ENCODE measurements around the gene RNF19B. TPM values are rescaled to one million over a fixed set of nuclear protein-coding genes. Genes with fewer than 3 reads are reported as not detected.

Gene RNF19B
- total RNA-seq, 2 donors from 2014 or later: 92.0 to 246 TPM

DNA sequence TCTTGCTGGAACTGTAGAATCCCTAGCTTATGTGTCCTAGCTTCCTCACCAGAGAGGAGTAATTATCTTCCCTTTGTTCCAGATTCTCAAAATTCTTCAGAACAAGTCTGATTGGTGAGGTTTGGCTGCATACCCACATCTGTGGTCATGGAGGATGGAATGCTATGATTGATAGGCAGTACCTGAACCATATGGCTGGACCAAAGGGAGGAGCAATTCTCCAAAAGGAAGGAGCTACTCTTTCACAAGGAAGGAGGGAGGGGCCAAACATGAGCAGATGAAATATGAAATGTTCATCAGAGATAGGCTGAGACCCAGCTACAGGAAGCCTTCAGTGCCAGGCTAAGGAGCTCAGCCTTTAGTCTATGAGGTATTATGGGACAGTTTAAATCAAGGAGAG lies 5.0 kb upstream of the RNF19B start:
- Mint-ChIP-seq H3K36me3 (peaks cover 6% of the 10 kb centered on the region), H3K27me3 (peaks cover 21 to 22% of the 10 kb centered on the region in 2 donors), H3K4me3 (no peak overlapping the region), H3K4me1 (ENCODE audit: low read depth in 2 of 2) (peaks cover 30 to 39% of the 10 kb centered on the region in 2 donors), H3K27ac (peak overlapping the region in 1 of 2 donors; percentile 1), H3K9me3 (peaks cover 3% of the 10 kb centered on the region)
- no peak for DNase-seq (ENCODE audit: low spot score)
- ATAC-seq: no peak

GRCh38 chr1:32967888-32968568 lies 3.4 kb upstream of the RNF19B start:
- H3K36me3 Mint-ChIP-seq: peaks cover 7% of the 10 kb centered on the region
- H3K4me1 Mint-ChIP-seq (ENCODE audit: low read depth in 2 of 2): peaks cover 32 to 39% of the 10 kb centered on the region in 2 donors
- peak overlapping the region in 1 of 2 donors; percentile 61 for H3K27ac Mint-ChIP-seq
- H3K4me3 Mint-ChIP-seq: no peak overlapping the region
- DNase-seq (ENCODE audit: low spot score) (no peak), ATAC-seq (no peak)
- peaks cover 3% of the 10 kb centered on the region for H3K9me3 Mint-ChIP-seq
- H3K27me3 Mint-ChIP-seq: peaks cover 21 to 22% of the 10 kb centered on the region in 2 donors

GRCh38 chr1:32966900-32967299 lies 2.3 kb upstream of the RNF19B start:
- peaks cover 35 to 42% of the 10 kb centered on the region in 2 donors for H3K4me1 Mint-ChIP-seq (ENCODE audit: low read depth in 2 of 2)
- no peak for ATAC-seq
- peaks cover 13 to 17% of the 10 kb centered on the region in 2 donors for H3K27me3 Mint-ChIP-seq
- H3K4me3 Mint-ChIP-seq: peak overlapping the region; percentile 7
- H3K27ac Mint-ChIP-seq: peak overlapping the region; percentile 3 to 54
- peaks cover 9% of the 10 kb centered on the region for H3K36me3 Mint-ChIP-seq
- DNase-seq (ENCODE audit: low spot score): no peak
- peaks cover 3% of the 10 kb centered on the region for H3K9me3 Mint-ChIP-seq

- H3K36me3 Mint-ChIP-seq: peaks cover 8% of the 10 kb centered on the region
- peaks cover 3% of the 10 kb centered on the region for H3K9me3 Mint-ChIP-seq
- no peak for DNase-seq (ENCODE audit: low spot score)
- ATAC-seq: no peak
- peak overlapping the region; percentile 72 to 80 for H3K27ac Mint-ChIP-seq
- peak overlapping the region; percentile 82 for H3K4me3 Mint-ChIP-seq
- peaks cover 0 to 4% of the 10 kb centered on the region in 2 donors for H3K27me3 Mint-ChIP-seq
- peaks cover 40 to 42% of the 10 kb centered on the region in 2 donors for H3K4me1 Mint-ChIP-seq (ENCODE audit: low read depth in 2 of 2)
Observed at GRCh38 chr1:32965251-32965747, 690 bp upstream of the RNF19B start.

- DNase-seq (ENCODE audit: low spot score) (peak; percentile 92), ATAC-seq (peak; percentile 60 to 70)
- Mint-ChIP-seq H3K9me3 (peaks cover 3% of the 10 kb centered on the region), H3K27me3 (peaks cover 0 to 4% of the 10 kb centered on the region in 2 donors), H3K27ac (peak overlapping the region; percentile 70 to 95), H3K4me1 (ENCODE audit: low read depth in 2 of 2) (peaks cover 46 to 48% of the 10 kb centered on the region in 2 donors), H3K4me3 (peak overlapping the region; percentile 92), H3K36me3 (peaks cover 8% of the 10 kb centered on the region)
Observed at GRCh38 chr1:32963746-32964460, 706 bp downstream of the RNF19B start.

- DNase-seq (ENCODE audit: low spot score) (no peak), ATAC-seq (peak in 1 of 2 donors; percentile 0)
- Mint-ChIP-seq H3K27ac (peak overlapping the region; percentile 70 to 95), H3K27me3 (no peaks in the 10 kb centered on the region), H3K9me3 (peaks cover 3% of the 10 kb centered on the region), H3K36me3 (peaks cover 8% of the 10 kb centered on the region), H3K4me3 (peak overlapping the region; percentile 92), H3K4me1 (ENCODE audit: low read depth in 2 of 2) (peaks cover 50 to 54% of the 10 kb centered on the region in 2 donors)
Observed at GRCh38 chr1:32962248-32962896, 2.2 kb downstream of the RNF19B start.

DNA sequence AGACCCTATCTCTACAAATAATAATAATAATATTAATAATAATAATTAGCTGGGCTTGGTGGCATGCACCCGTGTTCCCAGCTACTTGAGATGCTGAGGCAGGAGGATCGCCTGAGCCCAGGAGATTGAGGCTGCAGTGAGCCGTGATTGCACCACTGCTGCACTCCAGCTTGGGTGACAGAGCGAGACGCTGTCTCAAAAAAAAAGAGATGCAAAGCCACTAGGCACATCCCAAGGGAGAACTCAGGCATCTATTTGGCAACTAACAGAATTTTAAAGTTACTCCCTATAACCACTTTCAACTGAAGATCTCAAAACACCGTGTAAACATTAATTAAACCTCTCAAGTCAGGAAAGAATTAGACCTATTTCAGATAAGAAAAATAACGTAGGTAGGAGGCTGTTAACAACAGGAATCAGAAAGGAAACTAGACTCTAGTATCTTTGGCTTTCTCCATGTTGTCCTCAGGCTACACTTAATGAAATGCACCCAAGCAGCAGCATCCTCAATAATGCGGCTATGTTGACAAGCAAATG lies 3.7 kb downstream of the RNF19B start:
- Mint-ChIP-seq H3K4me3 (peak overlapping the region; percentile 92), H3K36me3 (peaks cover 8% of the 10 kb centered on the region), H3K4me1 (ENCODE audit: low read depth in 2 of 2) (peaks cover 50 to 54% of the 10 kb centered on the region in 2 donors), H3K27ac (peak overlapping the region; percentile 12 to 95), H3K9me3 (no peaks in the 10 kb centered on the region), H3K27me3 (no peaks in the 10 kb centered on the region)
- ATAC-seq (no peak), DNase-seq (ENCODE audit: low spot score) (no peak)

DNA sequence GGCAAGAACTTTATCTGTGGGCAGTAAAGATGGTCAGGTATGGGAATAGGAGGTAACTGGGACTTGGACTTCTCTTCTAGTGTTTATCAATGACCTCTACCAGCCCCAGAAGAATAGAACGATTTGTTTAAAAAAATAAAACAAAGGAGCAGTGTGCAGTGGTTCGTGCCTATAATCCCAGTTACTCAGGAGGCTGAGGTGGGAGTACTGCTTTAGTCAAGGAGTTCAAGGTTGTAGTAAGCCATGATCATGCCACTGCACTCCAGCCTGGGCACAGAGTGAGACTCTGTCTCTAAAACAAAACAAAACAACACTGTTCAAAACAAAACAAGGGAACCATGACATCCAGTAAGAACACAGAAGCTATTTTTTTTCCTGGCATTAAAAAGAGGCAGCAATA lies 4.3 kb downstream of the RNF19B start:
- Mint-ChIP-seq H3K9me3 (no peaks in the 10 kb centered on the region), H3K27ac (peak overlapping the region; percentile 12 to 95), H3K4me1 (ENCODE audit: low read depth in 2 of 2) (peaks cover 54 to 57% of the 10 kb centered on the region in 2 donors), H3K27me3 (no peaks in the 10 kb centered on the region), H3K36me3 (peaks cover 8% of the 10 kb centered on the region), H3K4me3 (peak overlapping the region; percentile 60)
- DNase-seq (ENCODE audit: low spot score): no peak
- ATAC-seq: no peak

- Mint-ChIP-seq H3K4me1 (ENCODE audit: low read depth in 2 of 2) (peaks cover 62 to 66% of the 10 kb centered on the region in 2 donors), H3K9me3 (no peaks in the 10 kb centered on the region), H3K27ac (peak overlapping the region; percentile 10 to 34), H3K27me3 (no peaks in the 10 kb centered on the region), H3K36me3 (peaks cover 14% of the 10 kb centered on the region), H3K4me3 (peak overlapping the region; percentile 16)
- DNase-seq (ENCODE audit: low spot score): no peak
- ATAC-seq: no peak
Observed at GRCh38 chr1:32958827-32959226, 5.8 kb downstream of the RNF19B start.

DNA sequence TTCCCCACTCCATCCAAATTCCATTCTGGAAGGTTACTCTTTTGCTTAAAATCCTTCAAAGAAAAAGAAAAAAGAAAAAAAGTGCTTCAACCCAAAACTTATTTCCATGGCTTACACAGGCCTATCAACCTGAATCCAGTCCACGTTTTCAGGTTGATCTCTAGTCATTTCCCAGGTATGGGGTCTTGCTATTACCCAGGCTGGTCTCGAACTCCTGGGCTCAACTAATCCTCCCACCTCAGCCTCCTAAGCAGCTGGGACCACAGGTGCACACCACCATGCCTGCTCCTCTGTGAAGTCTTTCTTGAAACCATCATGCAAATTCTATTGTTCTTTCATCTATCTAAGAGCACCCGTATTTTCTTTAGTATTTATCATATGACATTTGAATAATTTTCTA lies 7.6 kb downstream of the RNF19B start:
- peaks cover 12% of the 10 kb centered on the region for H3K36me3 Mint-ChIP-seq
- no peaks in the 10 kb centered on the region for H3K9me3 Mint-ChIP-seq
- peak overlapping the region in 1 of 2 donors; percentile 10 for H3K27ac Mint-ChIP-seq
- H3K4me1 Mint-ChIP-seq (ENCODE audit: low read depth in 2 of 2): peaks cover 61 to 63% of the 10 kb centered on the region in 2 donors
- H3K27me3 Mint-ChIP-seq: no peaks in the 10 kb centered on the region
- no peak for ATAC-seq
- H3K4me3 Mint-ChIP-seq: peak overlapping the region; percentile 30
- DNase-seq (ENCODE audit: low spot score): no peak

GRCh38 chr1:32954168-32954567 lies 10.4 kb downstream of the RNF19B start:
- Mint-ChIP-seq H3K9me3 (no peaks in the 10 kb centered on the region), H3K27me3 (no peaks in the 10 kb centered on the region)

GRCh38 chr1:32953495-32953894 lies 11.1 kb downstream of the RNF19B start:
- no peaks in the 10 kb centered on the region for H3K27me3 Mint-ChIP-seq
- H3K36me3 Mint-ChIP-seq: peaks cover 12% of the 10 kb centered on the region
- H3K27ac Mint-ChIP-seq: peak overlapping the region; percentile 11 to 49
- H3K4me1 Mint-ChIP-seq (ENCODE audit: low read depth in 2 of 2): peaks cover 44 to 50% of the 10 kb centered on the region in 2 donors
- no peaks in the 10 kb centered on the region for H3K9me3 Mint-ChIP-seq
- ATAC-seq (peak in 1 of 2 donors; percentile 56), DNase-seq (ENCODE audit: low spot score) (no peak)
- peak overlapping the region; percentile 50 for H3K4me3 Mint-ChIP-seq

More at GRCh38 chr1:32954168-32954567, 10.4 kb downstream of the RNF19B start:
- Mint-ChIP-seq H3K27ac (peak overlapping the region in 1 of 2 donors; percentile 10), H3K4me1 (ENCODE audit: low read depth in 2 of 2) (peaks cover 46 to 52% of the 10 kb centered on the region in 2 donors), H3K36me3 (peaks cover 12% of the 10 kb centered on the region), H3K4me3 (no peak overlapping the region)
- DNase-seq (ENCODE audit: low spot score): no peak
- no peak for ATAC-seq

GRCh38 chr1:32949519-32949918 lies 15.1 kb downstream of the RNF19B start:
- Mint-ChIP-seq H3K9me3 (no peaks in the 10 kb centered on the region), H3K4me3 (no peak overlapping the region), H3K4me1 (ENCODE audit: low read depth in 2 of 2) (peaks cover 17 to 44% of the 10 kb centered on the region in 2 donors), H3K36me3 (peaks cover 25% of the 10 kb centered on the region), H3K27ac (peak overlapping the region in 1 of 2 donors; percentile 69), H3K27me3 (no peaks in the 10 kb centered on the region)
- DNase-seq (ENCODE audit: low spot score): no peak
- ATAC-seq: no peak

Measured in natural killer cell treated with Interleukin-12 subunit alpha and Interleukin-12 subunit beta and Interleukin-15 and Interleukin-18, amount 100 ng/mL, for 72 hours (primary cell).